ENCODE results near the gene CHN1.

Gene CHN1

DNA sequence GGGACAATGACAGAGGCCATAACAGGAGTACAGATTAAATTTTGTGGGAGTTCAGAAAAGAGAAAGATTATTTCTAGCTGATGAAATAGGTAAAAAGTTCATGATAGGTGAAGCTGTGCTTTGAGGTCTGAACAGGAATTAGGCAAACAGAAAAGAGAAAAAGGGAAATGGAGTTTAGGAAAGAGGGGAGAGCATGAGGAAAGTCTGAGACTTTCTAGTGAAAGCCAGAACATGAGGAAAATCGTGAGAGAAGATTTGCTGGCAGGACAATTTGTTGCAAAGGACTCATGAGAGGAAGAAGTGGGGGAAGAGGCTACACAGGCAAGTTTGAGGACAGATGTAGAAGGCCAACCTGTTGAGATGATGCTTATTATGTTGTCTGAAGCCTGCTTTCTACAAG is 6.3 kb upstream of the CHN1 start:
- Histone ChIP-seq H2BK5ac (ENCODE audit: low read depth, low read length, poor library complexity) (no peak overlapping the region), H3K79me2 (ENCODE audit: control insufficient read depth, insufficient read depth, low read length, poor library complexity) (no peaks in the 10 kb centered on the region), H3K18ac (ENCODE audit: low read length) (no peak overlapping the region), H4K12ac (ENCODE audit: low read depth, low read length) (no peak overlapping the region), H3K27ac (ENCODE audit: low read depth, low read length) (no peak overlapping the region), H3K23ac (ENCODE audit: low read length) (no peak overlapping the region), H3K4me3 (ENCODE audit: low read depth, low read length) (no peak overlapping the region), H2BK120ac (ENCODE audit: insufficient read depth, low read length, poor library complexity) (no peak overlapping the region), H3K9ac (ENCODE audit: low read length) (no peak overlapping the region), H4K8ac (ENCODE audit: low read depth, low read length) (no peak overlapping the region), H3K79me1 (ENCODE audit: low read length) (no peaks in the 10 kb centered on the region), H3K14ac (ENCODE audit: low read length) (no peak overlapping the region), H2AFZ (ENCODE audit: insufficient read depth, low read length, poor library complexity) (no peak overlapping the region), H2AK5ac (ENCODE audit: low read length) (no peak overlapping the region), H3K4ac (ENCODE audit: low read depth, low read length) (no peak overlapping the region), H3K4me1 (ENCODE audit: control insufficient read depth in 1 of 2, insufficient read depth in 2 of 2, low read length in 2 of 2) (no peaks in the 10 kb centered on the region), H3K9me3 (ENCODE audit: insufficient read depth, low read depth, low read length) (no peaks in the 10 kb centered on the region), H3K36me3 (ENCODE audit: control insufficient read depth in 1 of 2, insufficient read depth in 2 of 2, low read length in 2 of 2) (no peaks in the 10 kb centered on the region), H3K4me2 (ENCODE audit: low read length) (no peak overlapping the region), H4K91ac (ENCODE audit: low read depth, low read length) (no peak overlapping the region), H2BK12ac (ENCODE audit: low read length) (no peak overlapping the region), H3K27me3 (ENCODE audit: insufficient read depth, low read length) (no peaks in the 10 kb centered on the region)
- WGBS (ENCODE audit: extremely low coverage, insufficient coverage, insufficient read length), result no CpG with 5 or more reads among the region's 1 CpG
- DNase-seq, result no peak

GRCh38 chr2:175010848-175011254 is 5.7 kb upstream of the CHN1 start:
- no peak overlapping the region for H2BK12ac ChIP-seq (ENCODE audit: low read length)
- H3K9me3 ChIP-seq (ENCODE audit: insufficient read depth, low read depth, low read length), result no peaks in the 10 kb centered on the region
- H3K4me1 ChIP-seq (ENCODE audit: control insufficient read depth in 1 of 2, insufficient read depth in 2 of 2, low read length in 2 of 2), result no peaks in the 10 kb centered on the region
- DNase-seq, result no peak
- no peak overlapping the region for H4K12ac ChIP-seq (ENCODE audit: low read depth, low read length)
- no peaks in the 10 kb centered on the region for H3K36me3 ChIP-seq (ENCODE audit: control insufficient read depth in 1 of 2, insufficient read depth in 2 of 2, low read length in 2 of 2)
- H3K9ac ChIP-seq (ENCODE audit: low read length), result no peak overlapping the region
- H4K91ac ChIP-seq (ENCODE audit: low read depth, low read length), result no peak overlapping the region
- H3K14ac ChIP-seq (ENCODE audit: low read length), result no peak overlapping the region
- no peaks in the 10 kb centered on the region for H3K79me2 ChIP-seq (ENCODE audit: control insufficient read depth, insufficient read depth, low read length, poor library complexity)
- no peak overlapping the region for H2BK5ac ChIP-seq (ENCODE audit: low read depth, low read length, poor library complexity)
- H3K4me3 ChIP-seq (ENCODE audit: low read depth, low read length), result no peak overlapping the region
- no peak overlapping the region for H3K27ac ChIP-seq (ENCODE audit: low read depth, low read length)
- no peak overlapping the region for H4K8ac ChIP-seq (ENCODE audit: low read depth, low read length)
- no peak overlapping the region for H3K18ac ChIP-seq (ENCODE audit: low read length)
- no peak overlapping the region for H2AFZ ChIP-seq (ENCODE audit: insufficient read depth, low read length, poor library complexity)
- H2BK120ac ChIP-seq (ENCODE audit: insufficient read depth, low read length, poor library complexity), result no peak overlapping the region
- no peak overlapping the region for H3K4me2 ChIP-seq (ENCODE audit: low read length)
- no CpG with 5 or more reads among the region's 1 CpG for WGBS (ENCODE audit: extremely low coverage, insufficient coverage, insufficient read length)
- no peak overlapping the region for H3K4ac ChIP-seq (ENCODE audit: low read depth, low read length)
- H2AK5ac ChIP-seq (ENCODE audit: low read length), result no peak overlapping the region
- no peaks in the 10 kb centered on the region for H3K79me1 ChIP-seq (ENCODE audit: low read length)
- no peak overlapping the region for H3K23ac ChIP-seq (ENCODE audit: low read length)
- no peaks in the 10 kb centered on the region for H3K27me3 ChIP-seq (ENCODE audit: insufficient read depth, low read length)

DNA sequence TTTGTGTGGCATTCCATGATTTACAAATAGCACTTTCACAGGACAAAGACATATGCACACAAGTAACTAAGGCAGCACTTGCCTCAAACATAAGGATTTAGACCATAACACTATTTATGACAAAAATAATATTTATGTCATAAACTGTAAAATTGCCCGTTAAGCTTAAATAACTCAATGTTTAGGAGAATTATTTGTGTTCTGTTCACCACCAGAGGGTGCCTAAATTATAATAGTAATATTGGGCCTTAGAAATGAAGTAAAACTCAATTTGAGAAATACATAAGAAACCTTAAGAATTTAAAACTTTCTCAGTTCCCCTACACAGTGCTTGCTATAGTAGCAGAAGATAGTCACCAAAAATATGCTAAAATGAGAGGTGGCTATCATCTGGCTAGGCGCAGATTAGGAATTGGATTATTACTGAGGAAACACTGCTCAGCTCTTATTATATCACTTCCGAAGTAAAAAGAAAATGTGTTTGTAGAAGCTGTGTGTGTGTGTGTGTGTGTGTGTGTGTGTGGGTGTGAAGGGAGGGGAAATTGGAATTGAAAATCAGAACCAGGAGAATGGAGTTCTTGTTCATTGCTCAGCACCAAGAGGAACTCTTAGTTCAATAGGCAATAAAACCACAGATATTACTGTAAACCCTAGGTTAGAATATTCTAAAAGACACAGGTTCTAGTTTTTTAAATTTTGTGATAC is 4.9 kb upstream of the CHN1 start:
- no peak for DNase-seq
- H3K9ac ChIP-seq (ENCODE audit: low read length), result no peak overlapping the region
- no peak overlapping the region for H3K27ac ChIP-seq (ENCODE audit: low read depth, low read length)
- no peaks in the 10 kb centered on the region for H3K36me3 ChIP-seq (ENCODE audit: control insufficient read depth in 1 of 2, insufficient read depth in 2 of 2, low read length in 2 of 2)
- H2BK5ac ChIP-seq (ENCODE audit: low read depth, low read length, poor library complexity), result no peak overlapping the region
- no peak overlapping the region for H3K23ac ChIP-seq (ENCODE audit: low read length)
- no peak overlapping the region for H3K18ac ChIP-seq (ENCODE audit: low read length)
- peaks cover 4% of the 10 kb centered on the region for H3K79me1 ChIP-seq (ENCODE audit: low read length)
- no peaks in the 10 kb centered on the region for H3K9me3 ChIP-seq (ENCODE audit: insufficient read depth, low read depth, low read length)
- no peak overlapping the region for H3K14ac ChIP-seq (ENCODE audit: low read length)
- no peak overlapping the region for H2AK5ac ChIP-seq (ENCODE audit: low read length)
- H3K4ac ChIP-seq (ENCODE audit: low read depth, low read length), result no peak overlapping the region
- no peak overlapping the region for H4K91ac ChIP-seq (ENCODE audit: low read depth, low read length)
- no CpG with 5 or more reads among the region's 3 CpGs for WGBS (ENCODE audit: extremely low coverage, insufficient coverage, insufficient read length)
- no peak overlapping the region for H4K12ac ChIP-seq (ENCODE audit: low read depth, low read length)
- H2BK120ac ChIP-seq (ENCODE audit: insufficient read depth, low read length, poor library complexity), result no peak overlapping the region
- H4K8ac ChIP-seq (ENCODE audit: low read depth, low read length), result no peak overlapping the region
- no peak overlapping the region for H2AFZ ChIP-seq (ENCODE audit: insufficient read depth, low read length, poor library complexity)
- H3K27me3 ChIP-seq (ENCODE audit: insufficient read depth, low read length), result no peaks in the 10 kb centered on the region
- H3K79me2 ChIP-seq (ENCODE audit: control insufficient read depth, insufficient read depth, low read length, poor library complexity), result peaks cover 2% of the 10 kb centered on the region
- no peak overlapping the region for H3K4me3 ChIP-seq (ENCODE audit: low read depth, low read length)
- H3K4me1 ChIP-seq (ENCODE audit: control insufficient read depth in 1 of 2, insufficient read depth in 2 of 2, low read length in 2 of 2), result no peaks in the 10 kb centered on the region
- H3K4me2 ChIP-seq (ENCODE audit: low read length), result no peak overlapping the region
- H2BK12ac ChIP-seq (ENCODE audit: low read length), result no peak overlapping the region

GRCh38 chr2:175008801-175009495 is 3.8 kb upstream of the CHN1 start:
- Histone ChIP-seq H3K9me3 (ENCODE audit: insufficient read depth, low read depth, low read length) (no peaks in the 10 kb centered on the region), H3K4ac (ENCODE audit: low read depth, low read length) (no peak overlapping the region), H3K9ac (ENCODE audit: low read length) (no peak overlapping the region), H3K36me3 (ENCODE audit: control insufficient read depth in 1 of 2, insufficient read depth in 2 of 2, low read length in 2 of 2) (no peaks in the 10 kb centered on the region), H3K27ac (ENCODE audit: low read depth, low read length) (no peak overlapping the region), H4K8ac (ENCODE audit: low read depth, low read length) (no peak overlapping the region), H2AK5ac (ENCODE audit: low read length) (no peak overlapping the region), H3K18ac (ENCODE audit: low read length) (no peak overlapping the region), H3K4me2 (ENCODE audit: low read length) (no peak overlapping the region), H2BK5ac (ENCODE audit: low read depth, low read length, poor library complexity) (no peak overlapping the region), H3K23ac (ENCODE audit: low read length) (no peak overlapping the region), H3K14ac (ENCODE audit: low read length) (no peak overlapping the region), H3K4me1 (ENCODE audit: control insufficient read depth in 1 of 2, insufficient read depth in 2 of 2, low read length in 2 of 2) (no peaks in the 10 kb centered on the region), H2BK120ac (ENCODE audit: insufficient read depth, low read length, poor library complexity) (no peak overlapping the region), H2AFZ (ENCODE audit: insufficient read depth, low read length, poor library complexity) (no peak overlapping the region), H3K4me3 (ENCODE audit: low read depth, low read length) (no peak overlapping the region), H3K79me1 (ENCODE audit: low read length) (peaks cover 8% of the 10 kb centered on the region), H4K12ac (ENCODE audit: low read depth, low read length) (no peak overlapping the region), H4K91ac (ENCODE audit: low read depth, low read length) (no peak overlapping the region), H2BK12ac (ENCODE audit: low read length) (no peak overlapping the region), H3K27me3 (ENCODE audit: insufficient read depth, low read length) (no peaks in the 10 kb centered on the region), H3K79me2 (ENCODE audit: control insufficient read depth, insufficient read depth, low read length, poor library complexity) (peaks cover 5% of the 10 kb centered on the region)
- WGBS (ENCODE audit: extremely low coverage, insufficient coverage, insufficient read length), result no CpG with 5 or more reads among the region's 3 CpGs
- no peak for DNase-seq
